Activated T-helper 9 cell treated with anti-CD3 and anti-CD28 coated beads, Interleukin-2, amount 50 U/mL, for 16 hours (primary cell): ENCODE measurements around the gene PAGE5.

Source experiments
- DNase-seq: peaks from one replicate; pipeline ENCODE4 v3.0.0-alpha.2; 2020; ENCODE audit warnings: low read depth

Gene PAGE5, protein sequence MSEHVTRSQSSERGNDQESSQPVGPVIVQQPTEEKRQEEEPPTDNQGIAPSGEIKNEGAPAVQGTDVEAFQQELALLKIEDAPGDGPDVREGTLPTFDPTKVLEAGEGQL

DNA sequence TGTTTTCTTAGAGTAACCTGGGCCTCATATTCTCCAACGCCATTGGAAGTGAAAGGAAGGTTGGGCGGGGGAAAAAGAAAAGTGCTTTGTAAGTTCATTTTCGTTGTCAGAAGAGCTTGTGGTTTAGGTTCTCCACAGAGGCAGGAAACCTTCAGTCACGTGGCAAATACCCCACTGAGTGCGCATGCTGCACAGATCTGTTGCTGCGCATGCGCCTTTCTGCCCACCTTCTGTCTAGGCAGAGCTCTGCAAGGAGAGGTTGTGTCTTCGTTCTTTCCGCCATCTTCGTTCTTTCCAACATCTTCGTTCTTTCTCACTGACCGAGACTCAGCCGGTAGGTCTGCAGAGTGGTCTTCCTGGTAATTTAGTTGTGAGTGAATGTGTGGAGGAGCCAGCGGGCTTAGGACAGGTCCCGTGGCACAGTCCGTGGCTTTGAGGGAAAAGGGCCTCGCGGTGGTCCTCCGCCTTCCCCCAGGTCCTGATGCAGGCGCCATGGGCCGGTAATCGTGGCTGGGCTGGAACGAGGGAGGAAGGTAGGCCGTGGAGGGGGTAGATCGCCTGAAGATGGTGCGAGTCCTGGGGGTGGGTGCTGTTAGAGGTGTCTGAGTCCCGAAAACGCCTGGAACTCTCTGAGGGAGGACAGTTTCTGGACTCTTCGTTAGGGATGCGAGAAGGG, at the start of gene PAGE5:
TSS of gene PAGE5 (plus strand) at position 228 of the 676 bp plus-strand sequence. CDS start 1,037 bp downstream, outside the sequence.
- no peak for DNase-seq

DNA sequence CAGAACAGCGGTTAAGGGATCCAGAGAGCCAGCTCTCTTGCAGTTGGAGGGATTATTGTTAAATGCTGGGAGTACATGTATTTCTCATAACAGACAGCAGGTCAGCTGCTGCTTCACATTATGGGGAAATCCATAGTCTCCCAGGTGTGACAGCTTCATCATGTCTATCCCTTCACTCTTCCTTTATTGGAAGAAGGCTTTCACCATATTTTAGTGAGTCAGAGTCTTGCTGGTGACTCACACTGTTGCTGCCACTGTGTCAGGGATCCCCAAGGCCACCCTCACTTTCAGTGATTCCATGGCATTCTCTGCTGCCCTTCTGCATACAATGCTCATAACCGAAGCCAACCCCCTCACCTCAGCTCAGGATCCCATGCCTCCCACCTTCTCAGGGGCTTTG, 32.9 kb upstream of the PAGE5 start:
- no peak for DNase-seq

DNA sequence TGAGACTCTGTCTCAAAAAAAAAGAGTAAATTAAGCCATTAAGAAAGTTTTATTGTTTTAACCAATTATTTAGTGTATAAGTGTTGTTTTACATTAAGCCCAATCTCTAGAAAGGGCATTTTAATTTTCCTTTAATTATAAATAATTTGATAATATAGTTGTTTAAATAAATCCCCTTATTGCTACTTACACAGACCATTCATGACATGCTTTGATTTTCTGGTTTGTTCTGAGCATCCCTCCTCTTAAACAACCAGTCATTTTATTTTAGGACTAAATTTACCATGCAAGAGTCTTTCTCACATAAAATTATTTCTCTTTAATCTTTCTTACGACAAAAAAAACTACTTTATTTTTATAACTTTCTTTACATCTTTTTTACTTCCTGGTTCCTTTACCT, 23.5 kb upstream of the PAGE5 start:
- no peak for DNase-seq

DNA sequence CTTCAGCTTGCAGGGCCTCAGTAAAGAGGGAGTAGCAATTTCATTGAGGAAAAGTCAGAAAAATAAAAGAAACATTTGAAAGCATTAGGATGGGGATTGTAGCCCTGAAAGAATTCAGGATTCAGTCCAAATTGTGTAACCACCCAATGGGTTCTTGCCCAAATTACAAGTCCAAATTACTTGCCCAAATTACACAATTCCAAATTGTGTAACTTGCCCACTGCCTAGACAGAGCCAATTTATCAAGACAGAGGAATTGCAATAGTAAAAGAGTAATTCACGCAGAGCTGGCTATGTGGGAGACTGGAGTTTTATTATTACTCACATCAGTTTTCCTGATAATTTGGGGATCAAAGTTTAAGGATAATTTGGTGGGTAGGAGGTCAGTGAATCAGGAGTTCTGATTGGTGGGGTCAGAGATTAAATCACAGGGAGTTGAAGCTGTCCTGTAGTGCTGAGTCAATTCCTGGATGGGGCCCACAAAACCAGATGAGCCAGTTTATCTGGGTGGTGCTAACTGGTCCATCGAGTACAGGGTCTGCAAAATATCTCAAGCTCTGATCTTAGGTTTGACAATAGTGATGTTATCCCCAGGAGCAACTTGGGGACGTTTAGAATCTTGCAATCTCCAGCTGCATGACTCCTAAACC, 18.1 kb upstream of the PAGE5 start:
- no peak for DNase-seq

DNA sequence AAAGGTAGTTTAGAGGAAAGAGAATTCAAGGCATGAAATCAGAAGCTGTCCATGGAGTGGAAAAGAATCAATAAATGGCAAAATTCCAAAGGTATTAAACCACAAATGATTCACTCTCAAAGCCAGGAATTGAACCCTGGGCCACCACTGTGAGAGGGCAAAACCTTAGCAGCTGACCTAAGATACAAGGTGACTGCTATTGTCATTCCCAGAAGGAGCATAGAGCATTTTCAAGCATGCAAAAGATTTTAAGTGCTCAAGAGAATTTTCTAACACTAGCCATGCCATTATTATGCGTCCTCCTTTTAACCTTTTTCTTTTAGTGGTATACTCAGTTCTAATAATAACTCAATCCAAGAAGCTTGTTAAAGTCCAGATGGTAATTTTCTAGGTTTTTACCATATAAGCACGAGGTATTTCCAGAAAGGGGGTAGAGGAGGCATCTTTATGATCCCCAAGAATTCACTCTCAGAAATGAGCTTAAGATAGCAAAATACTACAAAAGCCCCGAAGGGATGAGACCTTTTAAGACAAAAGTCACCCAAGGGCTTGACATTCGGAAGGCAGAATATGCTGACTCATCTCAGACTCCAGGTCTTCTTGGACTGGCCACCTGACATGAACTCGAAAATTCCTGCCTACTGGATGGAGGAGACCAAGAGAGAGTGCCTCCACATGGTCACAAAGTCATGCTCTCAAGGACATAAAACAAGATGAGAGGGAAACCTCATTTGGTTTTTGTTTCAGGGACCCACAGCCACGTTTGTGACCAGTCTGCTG, 13.8 kb upstream of the PAGE5 start:
- DNase-seq, result no peak

DNA sequence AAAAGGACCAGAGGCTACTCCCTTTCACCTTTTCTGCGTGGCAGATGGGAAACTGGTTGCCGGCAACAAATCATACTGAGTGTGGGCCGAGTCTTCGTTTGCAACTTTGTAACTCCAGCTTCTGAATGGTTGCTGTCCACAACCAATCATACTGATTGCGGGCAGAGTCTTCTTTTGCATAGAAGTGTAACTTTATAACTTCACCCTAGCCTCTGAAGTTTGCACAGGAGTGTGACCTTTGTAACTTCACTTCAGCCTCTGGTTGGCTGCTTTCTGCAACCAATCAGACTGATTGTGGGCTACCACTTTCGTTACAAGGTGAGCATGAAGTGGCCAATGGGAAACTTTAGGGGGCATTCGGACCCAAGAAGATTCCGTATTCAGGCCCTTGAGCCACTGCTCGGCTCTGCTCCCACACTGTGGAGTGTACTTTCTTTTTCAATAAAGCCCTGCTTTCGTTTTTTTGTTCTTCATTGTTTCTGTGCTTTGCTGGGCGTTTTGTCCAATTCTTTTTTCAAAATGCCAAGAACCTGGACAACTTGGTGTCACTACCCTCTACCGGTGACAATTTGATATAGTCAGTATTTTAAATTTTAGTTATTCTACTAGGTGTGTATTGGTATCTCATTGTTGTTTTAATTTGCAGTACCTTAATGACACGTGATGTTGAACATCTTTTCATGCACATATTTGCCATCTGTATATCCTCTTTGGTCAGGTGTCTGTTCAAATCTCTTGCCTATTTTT, 9.0 kb upstream of the PAGE5 start:
- DNase-seq, result no peak

DNA sequence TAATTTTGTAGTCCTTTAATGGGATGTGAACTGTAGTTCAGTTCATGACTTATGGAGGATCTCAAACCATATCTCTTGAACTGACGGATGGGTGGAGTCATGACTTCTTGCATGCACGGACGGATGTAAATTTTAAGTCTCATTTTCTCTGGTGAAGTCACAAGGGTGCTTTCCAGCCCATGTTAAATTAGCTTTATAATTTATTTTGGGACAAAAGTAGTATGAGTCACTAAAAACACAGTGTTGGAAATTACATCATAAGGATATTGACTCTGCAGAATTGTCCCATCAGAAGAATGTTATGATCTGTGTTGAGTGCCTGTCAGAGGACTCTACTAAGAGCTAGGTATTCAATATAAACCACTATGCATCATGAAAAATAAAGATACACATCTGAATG, 6.8 kb upstream of the PAGE5 start:
- no peak for DNase-seq

DNA sequence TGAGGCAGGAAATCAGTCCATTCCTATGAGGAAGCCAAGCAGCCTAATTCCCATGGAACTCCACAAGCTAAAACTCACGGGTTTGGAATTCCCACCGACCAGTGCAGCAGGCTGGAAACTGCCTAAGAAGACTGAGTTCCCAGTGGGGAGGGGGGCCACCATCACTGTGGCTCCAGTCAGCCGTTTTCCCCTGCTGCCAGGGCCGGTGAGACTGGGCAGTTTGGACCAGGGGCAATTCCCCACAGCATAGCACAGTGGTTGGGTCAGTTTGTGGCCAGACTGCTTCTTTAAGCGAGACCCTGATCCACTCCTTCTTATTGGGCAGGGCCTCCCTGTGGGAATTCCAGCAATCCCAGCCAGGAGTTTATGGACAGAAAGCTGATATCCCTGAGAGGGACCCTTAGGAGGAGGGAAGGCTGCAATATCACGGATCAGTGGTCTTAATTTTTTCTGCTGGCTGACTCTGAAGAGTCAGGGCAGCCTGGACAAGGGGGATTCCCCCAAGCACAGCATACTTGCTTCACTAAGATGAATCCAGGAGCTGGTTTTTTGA, 20.7 kb downstream of the PAGE5 start:
- DNase-seq, result no peak

DNA sequence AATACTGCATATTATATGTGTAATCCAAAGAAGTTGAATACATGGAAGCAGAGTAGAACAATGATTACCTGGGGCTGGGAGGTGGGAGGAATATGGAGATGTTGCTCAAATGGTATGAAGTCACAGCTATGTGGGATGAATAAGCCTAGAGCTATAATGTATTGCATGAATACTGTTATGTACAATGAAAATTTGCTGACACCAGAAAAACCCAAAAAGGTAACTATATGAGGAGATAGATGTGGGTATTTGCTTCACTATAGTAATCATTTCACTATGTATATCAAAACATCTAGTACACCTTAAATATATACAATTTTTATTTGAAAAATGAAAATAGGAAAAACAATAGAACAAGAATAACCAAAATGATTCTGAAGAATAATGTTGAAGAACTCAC, 33.4 kb downstream of the PAGE5 start:
- DNase-seq, result no peak

DNA sequence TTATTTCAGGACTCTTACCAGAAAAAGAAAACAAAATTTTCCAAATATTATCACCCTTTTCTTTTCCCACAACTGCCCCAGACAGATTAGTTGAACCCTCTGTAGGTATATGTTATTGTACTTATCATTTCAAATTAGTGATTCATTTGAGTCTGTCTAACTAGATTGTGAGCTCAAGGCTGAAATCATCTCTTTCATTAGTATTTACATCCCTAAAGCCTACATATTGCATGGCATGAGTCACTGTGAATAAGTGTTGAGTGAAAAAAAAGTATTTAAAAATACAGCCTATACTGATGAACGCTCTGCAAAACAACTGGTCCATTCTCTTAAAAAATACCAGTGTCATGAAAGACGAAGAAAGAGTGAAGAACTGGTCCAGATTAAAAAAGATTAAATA, 40.7 kb downstream of the PAGE5 start:
- DNase-seq, result no peak

DNA sequence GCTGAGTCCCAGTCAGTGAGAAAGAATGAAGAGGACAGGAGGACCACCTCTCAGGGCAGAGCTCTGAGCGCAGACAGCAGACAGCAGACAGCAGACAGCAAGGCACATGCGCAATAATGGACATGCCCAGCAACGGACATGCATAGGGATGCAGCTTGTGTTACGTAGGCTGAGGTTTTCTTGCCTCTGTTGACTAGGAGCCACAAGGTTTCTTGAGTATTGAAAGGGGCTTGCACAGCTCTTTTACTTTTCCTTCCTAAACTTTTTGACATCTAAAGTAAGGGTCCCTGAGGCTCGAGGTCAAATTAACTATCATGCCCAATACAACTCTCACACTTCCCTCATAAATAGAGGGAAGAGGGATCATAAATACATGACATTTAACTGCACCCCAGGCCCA, 44.7 kb downstream of the PAGE5 start, which contains the start of gene PAGE3:
TSS of gene PAGE3 (minus strand) at position 101 of the 400 bp plus-strand sequence. CDS start 1,013 bp downstream, outside the sequence.
- no peak for DNase-seq
